HUES6 (cell line): Measurements from ENCODE around the gene RPRD1B.
"Not testable (repeated sequence)": the region's sequence is repeated elsewhere in the genome, so short reads cannot be mapped to it uniquely, and the experiment has no call there.

Source experiments
- H3K27ac ChIP-seq: 2 replicates; pipeline ENCODE4 v1.7.0; 2013; ENCODE audit warnings: low read depth, mild to moderate bottlenecking, low read length, inconsistent platforms
- H3K27me3 ChIP-seq: 2 replicates; pipeline ENCODE4 v1.6.1; 2013; ENCODE audit warnings: low read length; ENCODE audit not compliant: control insufficient read depth, insufficient read depth
- H3K36me3 ChIP-seq: 2 replicates; pipeline ENCODE4 v1.6.1; 2013; ENCODE audit warnings: low read length; ENCODE audit not compliant: control insufficient read depth, insufficient read depth
- H3K4me1 ChIP-seq: 2 replicates; pipeline ENCODE4 v1.6.1; 2013; ENCODE audit warnings: low read length; ENCODE audit not compliant: control insufficient read depth, insufficient read depth
- H3K4me3 ChIP-seq: 2 replicates; pipeline ENCODE4 v1.5.1; 2013; ENCODE audit warnings: low read depth, low read length
- H3K9ac ChIP-seq: one replicate; pipeline ENCODE4 v1.6.1; 2013; ENCODE audit warnings: mild to moderate bottlenecking, low read length
- H3K9me3 ChIP-seq: 2 replicates; pipeline ENCODE4 v1.6.1; 2013; ENCODE audit warnings: low read depth, low read length; ENCODE audit not compliant: control insufficient read depth, insufficient read depth

Gene RPRD1B

GRCh38 chr20:38092260-38092857 is 58.8 kb downstream of the RPRD1B start:
- Histone ChIP-seq H3K9ac (no peak overlapping the region), H3K27ac (no peak overlapping the region), H3K27me3 (no peaks in the 10 kb centered on the region), H3K4me1 (no peaks in the 10 kb centered on the region), H3K9me3 (no peaks in the 10 kb centered on the region), H3K4me3 (no peak overlapping the region), H3K36me3 (peaks cover 34% of the 10 kb centered on the region)

GRCh38 chr20:38092915-38093314 is 59.4 kb downstream of the RPRD1B start:
- Histone ChIP-seq H3K27ac (no peak overlapping the region), H3K36me3 (peaks cover 29% of the 10 kb centered on the region), H3K9ac (no peak overlapping the region), H3K27me3 (no peaks in the 10 kb centered on the region), H3K4me3 (no peak overlapping the region), H3K4me1 (no peaks in the 10 kb centered on the region), H3K9me3 (no peaks in the 10 kb centered on the region)

GRCh38 chr20:38093641-38094077 is 60.1 kb downstream of the RPRD1B start:
- H3K27ac ChIP-seq, result no peak overlapping the region
- no peaks in the 10 kb centered on the region for H3K27me3 ChIP-seq
- H3K4me3 ChIP-seq, result no peak overlapping the region
- H3K36me3 ChIP-seq, result peaks cover 21% of the 10 kb centered on the region
- no peaks in the 10 kb centered on the region for H3K9me3 ChIP-seq
- H3K9ac ChIP-seq, result no peak overlapping the region
- no peaks in the 10 kb centered on the region for H3K4me1 ChIP-seq

- no peaks in the 10 kb centered on the region for H3K9me3 ChIP-seq
- H3K27me3 ChIP-seq, result no peaks in the 10 kb centered on the region
- no peak overlapping the region for H3K27ac ChIP-seq
- H3K4me1 ChIP-seq, result no peaks in the 10 kb centered on the region
- H3K36me3 ChIP-seq, result peaks cover 14% of the 10 kb centered on the region
- no peak overlapping the region for H3K4me3 ChIP-seq
- H3K9ac ChIP-seq, result no peak overlapping the region
Measured at GRCh38 chr20:38094373-38094891, 60.9 kb downstream of the RPRD1B start.

- Histone ChIP-seq H3K36me3 (peaks cover 7% of the 10 kb centered on the region), H3K4me1 (no peaks in the 10 kb centered on the region), H3K9ac (no peak overlapping the region), H3K27ac (no peak overlapping the region), H3K27me3 (no peaks in the 10 kb centered on the region), H3K9me3 (peaks cover 2% of the 10 kb centered on the region; the same call in 1 of the 2 replicates), H3K4me3 (no peak overlapping the region)
Measured at GRCh38 chr20:38095017-38095686, 61.6 kb downstream of the RPRD1B start.

GRCh38 chr20:38098952-38099351 is 65.4 kb downstream of the RPRD1B start:
- peaks cover 6% of the 10 kb centered on the region; the same call in 1 of the 2 replicates for H3K9me3 ChIP-seq
- no peaks in the 10 kb centered on the region for H3K4me1 ChIP-seq
- H3K27me3 ChIP-seq, result no peaks in the 10 kb centered on the region
- H3K36me3 ChIP-seq, result no peaks in the 10 kb centered on the region
- no peak overlapping the region for H3K9ac ChIP-seq
- H3K4me3 ChIP-seq, result no peak overlapping the region
- H3K27ac ChIP-seq, result no peak overlapping the region

GRCh38 chr20:38102206-38102605 is 68.7 kb downstream of the RPRD1B start:
- not testable (repeated sequence) for H3K9me3 ChIP-seq, H3K4me3 ChIP-seq, H3K36me3 ChIP-seq, H3K27ac ChIP-seq, H3K27me3 ChIP-seq, H3K4me1 ChIP-seq, H3K9ac ChIP-seq

GRCh38 chr20:38104285-38104684 is 70.7 kb downstream of the RPRD1B start:
- Histone ChIP-seq H3K4me3 (no peak overlapping the region), H3K9me3 (peaks cover 6% of the 10 kb centered on the region; the same call in 1 of the 2 replicates), H3K4me1 (no peaks in the 10 kb centered on the region), H3K9ac (no peak overlapping the region), H3K27ac (no peak overlapping the region), H3K27me3 (no peaks in the 10 kb centered on the region), H3K36me3 (no peaks in the 10 kb centered on the region)

- Histone ChIP-seq H3K27me3 (no peaks in the 10 kb centered on the region), H3K36me3 (no peaks in the 10 kb centered on the region), H3K27ac (no peak overlapping the region), H3K9me3 (0 out of 2 replicates have a peak, but pooled peaks cover 3% of the 10 kb centered on the region), H3K4me3 (no peak overlapping the region), H3K4me1 (no peaks in the 10 kb centered on the region), H3K9ac (no peak overlapping the region)
Measured at GRCh38 chr20:38106461-38106860, 72.9 kb downstream of the RPRD1B start.

- H3K27ac ChIP-seq, H3K9me3 ChIP-seq, H3K9ac ChIP-seq, H3K4me3 ChIP-seq, H3K4me1 ChIP-seq, H3K27me3 ChIP-seq, H3K36me3 ChIP-seq: not testable (repeated sequence)
Measured at GRCh38 chr20:38107386-38107785, 73.8 kb downstream of the RPRD1B start.

- not testable (repeated sequence) for H3K27me3 ChIP-seq, H3K36me3 ChIP-seq, H3K27ac ChIP-seq, H3K4me3 ChIP-seq, H3K4me1 ChIP-seq, H3K9ac ChIP-seq, H3K9me3 ChIP-seq
Measured at GRCh38 chr20:38107916-38108315, 74.4 kb downstream of the RPRD1B start.
